H9 (cell line): Measurements from ENCODE around the gene ABHD16B. TPM values are rescaled to one million over a fixed set of nuclear protein-coding genes. Genes with fewer than 3 reads are reported as not detected.

Source experiments
- DNase-seq: peaks from one replicate; pipeline ENCODE4 v3.0.0-alpha.2; 2017
- H2AFZ ChIP-seq: one replicate; pipeline ENCODE4 v1.6.1; 2013; ENCODE audit warnings: mild to moderate bottlenecking, low read length, control low read depth, moderate library complexity
- H2AK5ac ChIP-seq: 2 replicates; pipeline ENCODE4 v1.6.1; 2013; ENCODE audit warnings: low read length, control low read depth, mixed read lengths; ENCODE audit not compliant: insufficient read length
- H2BK120ac ChIP-seq: one replicate; pipeline ENCODE4 v1.6.1; 2013; ENCODE audit warnings: low read depth, mild to moderate bottlenecking, low read length, control low read depth, inconsistent platforms; ENCODE audit not compliant: poor library complexity, severe bottlenecking
- H2BK12ac ChIP-seq: 2 replicates; pipeline ENCODE4 v1.6.1; 2013; ENCODE audit warnings: low read length, control low read depth, mixed read lengths, low read depth; ENCODE audit not compliant: insufficient read length
- H2BK15ac ChIP-seq: 2 replicates; pipeline ENCODE4 v1.6.1; 2013; ENCODE audit warnings: low read depth, low read length, control low read depth
- H2BK20ac ChIP-seq: one replicate; pipeline ENCODE4 v1.6.1; 2013; ENCODE audit warnings: low read depth, mild to moderate bottlenecking, low read length, control low read depth, inconsistent platforms; ENCODE audit not compliant: poor library complexity, severe bottlenecking
- H2BK5ac ChIP-seq: 2 replicates; pipeline ENCODE4 v1.6.1; 2013; ENCODE audit warnings: low read length, control low read depth, mixed read lengths; ENCODE audit not compliant: insufficient read length
- H3K14ac ChIP-seq: 2 replicates; pipeline ENCODE4 v1.6.1; 2013; ENCODE audit warnings: low read length, control low read depth; ENCODE audit not compliant: insufficient read depth
- H3K18ac ChIP-seq: 2 replicates; pipeline ENCODE4 v1.6.1; 2013; ENCODE audit warnings: low read depth, mild to moderate bottlenecking, mixed read lengths, low read length, control low read depth; ENCODE audit not compliant: insufficient read length
- H3K23ac ChIP-seq: 2 replicates; pipeline ENCODE4 v1.6.1; 2013; ENCODE audit warnings: low read length, control low read depth, mixed read lengths, low read depth; ENCODE audit not compliant: insufficient read length
- H3K23me2 ChIP-seq: 2 replicates; pipeline ENCODE4 v1.6.1; 2013; ENCODE audit warnings: low read depth, mild to moderate bottlenecking, mixed read lengths, low read length, control low read depth; ENCODE audit not compliant: insufficient read length, poor library complexity, severe bottlenecking
- H3K27ac ChIP-seq: 2 replicates; pipeline ENCODE4 v1.5.1; 2013; ENCODE audit warnings: low read length, control low read depth, mixed read lengths, low read depth; ENCODE audit not compliant: insufficient read length
- H3K27me3 ChIP-seq: 2 replicates; pipeline ENCODE4 v1.6.1; 2013; ENCODE audit warnings: low read length, control low read depth, inconsistent platforms; ENCODE audit not compliant: insufficient read depth
- H3K4ac ChIP-seq: 2 replicates; pipeline ENCODE4 v1.6.1; 2013; ENCODE audit warnings: low read depth, mild to moderate bottlenecking, control low read depth, inconsistent platforms, low read length, moderate library complexity
- H3K4me1 ChIP-seq: 2 replicates; pipeline ENCODE4 v1.6.1; 2013; ENCODE audit warnings: low read length, control low read depth, inconsistent platforms; ENCODE audit not compliant: insufficient read depth
- H3K4me2 ChIP-seq: 2 replicates; pipeline ENCODE4 v1.6.1; 2013; ENCODE audit warnings: low read length, control low read depth, mixed read lengths; ENCODE audit not compliant: insufficient read length, insufficient read depth
- H3K56ac ChIP-seq: 2 replicates; pipeline ENCODE4 v1.6.1; 2013; ENCODE audit warnings: low read depth, mild to moderate bottlenecking, mixed read lengths, low read length, control low read depth; ENCODE audit not compliant: insufficient read length
- H3K79me1 ChIP-seq: 2 replicates; pipeline ENCODE4 v1.6.1; 2013; ENCODE audit warnings: low read depth, mild to moderate bottlenecking, moderate library complexity, low read length, control low read depth, inconsistent platforms; ENCODE audit not compliant: insufficient read depth, poor library complexity, severe bottlenecking
- H3K79me2 ChIP-seq: 2 replicates; pipeline ENCODE4 v1.6.1; 2013; ENCODE audit warnings: low read length, control low read depth, inconsistent platforms; ENCODE audit not compliant: insufficient read depth
- H3K9ac ChIP-seq: 2 replicates; pipeline ENCODE4 v1.6.1; 2013; ENCODE audit warnings: low read length, control low read depth, mixed read lengths; ENCODE audit not compliant: insufficient read length; ENCODE audit errors: extremely low read depth
- H3K9me3 ChIP-seq: one replicate; pipeline ENCODE4 v1.6.1; 2013; ENCODE audit warnings: low read depth, low read length, inconsistent platforms; ENCODE audit not compliant: control insufficient read depth
- H3T11ph ChIP-seq: one replicate; pipeline ENCODE4 v1.6.1; 2013; ENCODE audit warnings: mild to moderate bottlenecking, low read length, control low read depth, inconsistent platforms
- H4K20me1 ChIP-seq: one replicate; pipeline ENCODE4 v1.6.1; 2013; ENCODE audit not compliant: control insufficient read depth, insufficient read length, insufficient read depth
- H4K5ac ChIP-seq: 2 replicates; pipeline ENCODE4 v1.6.1; 2013; ENCODE audit warnings: low read depth, mild to moderate bottlenecking, mixed read lengths, low read length, control low read depth; ENCODE audit not compliant: insufficient read length
- H4K8ac ChIP-seq: replicated peaks from 2 replicates; pipeline ENCODE4 v1.6.1; 2013; ENCODE audit warnings: low read length, control low read depth, mixed read lengths, low read depth; ENCODE audit not compliant: insufficient read length
- H4K91ac ChIP-seq: 2 replicates; pipeline ENCODE4 v1.6.1; 2013; ENCODE audit warnings: low read depth, mild to moderate bottlenecking, moderate library complexity, mixed read lengths, low read length, control low read depth; ENCODE audit not compliant: insufficient read length
- H3K27ac Mint-ChIP-seq, 3 experiments: 2 replicates in 2 of 3; 3 replicates in 1 of 3; pipeline ENCODE4 v1.8.0; 2020 to 2021; ENCODE audit warnings: mixed read lengths in 3 of 3, mild to moderate bottlenecking in 1 of 3, moderate library complexity in 1 of 3
- H3K27me3 Mint-ChIP-seq: 2 replicates; pipeline ENCODE4 v1.8.0; 2021; ENCODE audit warnings: low read depth, mild to moderate bottlenecking, moderate library complexity, mixed read lengths
- H3K36me3 Mint-ChIP-seq, 3 experiments: 2 replicates in 2 of 3; 3 replicates in 1 of 3; pipeline ENCODE4 v1.8.0; 2020 to 2021; ENCODE audit warnings: low read depth in 3 of 3, mixed read lengths in 3 of 3; ENCODE audit not compliant: insufficient read depth in 1 of 3
- H3K4me1 Mint-ChIP-seq, 2 experiments: 2 replicates each; pipeline ENCODE4 v1.8.0; 2020; ENCODE audit warnings: mixed read lengths in 2 of 2
- H3K4me3 Mint-ChIP-seq, 2 experiments: 2 replicates in 1 of 2; 3 replicates in 1 of 2; pipeline ENCODE4 v1.8.0; 2020 to 2021; ENCODE audit warnings: mild to moderate bottlenecking in 2 of 2, mixed read lengths in 2 of 2, moderate library complexity in 1 of 2
- H3K9me3 Mint-ChIP-seq, 2 experiments: 2 replicates in 1 of 2; 3 replicates in 1 of 2; pipeline ENCODE4 v1.8.0; 2020; ENCODE audit warnings: mild to moderate bottlenecking in 2 of 2, mixed read lengths in 2 of 2, moderate library complexity in 1 of 2
- CTCF ChIP-seq: fragments of 200-600 bp; sonication (generic); conservative IDR thresholded peaks from 3 replicates; pipeline ENCODE4 v1.8.0; 2021; ENCODE audit warnings: antibody characterized with exemption, mild to moderate bottlenecking
- whole genome bisulfite sequencing: extraction: QIAGEN DNeasy Blood & Tissue Kit; methylation state at CpG from one replicate; pipeline ENCODE4 v1.1.7; 2013; ENCODE audit warnings: missing lambda C conversion rate, low lambda C conversion rate, mixed read lengths; ENCODE audit not compliant: insufficient read length; ENCODE audit errors: extremely low coverage; 5-methylcytosine and 5-hydroxymethylcytosine counted together
- total RNA-seq: library from RNA; stranded (reverse); gene quantifications from 2 replicates; pipeline ENCODE4 v1.2.1, GENCODE V29; 2021

Gene ABHD16B
- total RNA-seq, 1 experiment from 2014 or later, result not detected

DNA sequence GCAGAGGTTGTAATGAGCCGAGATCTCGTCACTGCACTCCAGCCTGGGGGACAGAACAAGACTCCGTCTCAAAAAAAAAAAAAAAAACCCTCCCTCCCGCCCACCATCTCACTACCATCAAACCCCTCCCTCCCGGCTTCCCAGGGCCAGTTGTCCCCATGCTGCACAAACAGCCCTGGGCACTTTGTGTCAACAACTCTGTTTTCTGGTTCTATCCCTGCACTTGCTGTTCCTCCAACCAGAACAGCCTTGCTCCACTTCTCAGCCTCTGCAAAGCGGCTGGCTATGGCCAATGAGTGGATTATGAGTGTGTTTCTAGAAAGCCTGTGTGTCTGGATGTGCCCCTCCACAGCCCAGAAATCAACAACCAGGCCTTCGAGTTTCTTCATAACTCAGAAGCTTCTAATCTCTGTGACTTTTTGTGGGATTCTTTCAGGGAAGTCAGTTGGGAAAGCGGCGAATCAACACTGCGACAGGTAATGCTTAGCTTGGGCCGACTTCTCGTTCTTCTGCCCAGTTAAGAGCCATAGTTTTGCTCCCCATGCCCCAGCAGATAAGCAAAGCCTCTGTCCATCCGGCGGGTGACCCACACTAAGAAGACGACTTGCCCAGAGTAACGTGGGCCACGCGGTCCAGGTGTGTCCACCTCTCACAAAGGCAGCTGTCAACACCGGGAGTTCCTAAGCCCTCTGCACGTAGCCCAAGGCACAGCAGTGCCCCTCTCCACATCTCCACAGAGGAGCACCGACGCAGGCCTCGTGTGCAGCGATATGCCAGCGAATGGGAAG lies 35.8 kb upstream of the ABHD16B start:
- H4K20me1 ChIP-seq, result no peaks in the 10 kb centered on the region
- H3K79me2 ChIP-seq, result peaks cover 11% of the 10 kb centered on the region; the same call in 1 of the 2 replicates

More for the DNA sequence above, 35.8 kb upstream of the ABHD16B start:
- Histone ChIP-seq H3K4me1 (peaks cover 4% of the 10 kb centered on the region; the same call in 1 of the 2 replicates), H3K56ac (no peak overlapping the region), H3K4ac (no peak overlapping the region), H3K9ac (no peak overlapping the region), H3K14ac (no peak overlapping the region), H4K8ac (no peak overlapping the region), H2BK5ac (no peak overlapping the region), H2BK15ac (no peak overlapping the region), H3K18ac (no peak overlapping the region), H3K9me3 (no peaks in the 10 kb centered on the region), H2BK12ac (no peak overlapping the region), H3K23ac (no peak overlapping the region), H4K5ac (no peak overlapping the region), H3K4me2 (no peak overlapping the region), H2AK5ac (no peak overlapping the region), H4K91ac (no peak overlapping the region), H3K23me2 (peaks cover 5% of the 10 kb centered on the region), H2BK20ac (no peak overlapping the region), H3K27me3 (peaks cover 4% of the 10 kb centered on the region; the same call in 1 of the 2 replicates), H3T11ph (no peak overlapping the region), H3K27ac (no peak overlapping the region), H2AFZ (no peak overlapping the region), H2BK120ac (no peak overlapping the region), H3K79me1 (peaks cover 9% of the 10 kb centered on the region)
- H3K4me1 Mint-ChIP-seq, result peaks cover 28 to 35% of the 10 kb centered on the region in 2 experiments
- WGBS, result no CpG with 5 or more reads among the region's 25 CpGs
- H3K36me3 Mint-ChIP-seq, result peaks cover 0 to 9% (median 8%) of the 10 kb centered on the region in 3 experiments; a peak in 5 of 7 replicates
- H3K4me3 Mint-ChIP-seq, result no peak overlapping the region
- peaks cover 17% of the 10 kb centered on the region for H3K27me3 Mint-ChIP-seq
- no peaks in the 10 kb centered on the region; a peak in 2 of 5 replicates for H3K9me3 Mint-ChIP-seq
- no peak for TF ChIP-seq CTCF
- no peak for DNase-seq
- H3K27ac Mint-ChIP-seq, result peak overlapping the region in 1 of 3 experiments; percentile 82; a peak in 3 of 7 replicates
